Lower leg skin (tissue), 3 donors: ENCODE measurements around the gene RNF5.
"Not testable (repeated sequence)": the region's sequence is repeated elsewhere in the genome, so short reads cannot be mapped to it uniquely, and the experiment has no call there.

Experiments
- CTCF ChIP-seq, 3 donors: fragments of 450-650 bp; IDR thresholded peaks; one replicate each; pipeline ENCODE4 v1.5.1; 2016; ENCODE audit warnings: antibody characterized with exemption in 3 of 3, mild to moderate bottlenecking in 3 of 3, moderate library complexity in 2 of 3
- POLR2A ChIP-seq, 2 donors: fragments of 450-650 bp; IDR thresholded peaks; one replicate each; pipeline ENCODE4 v1.6.1; 2016 to 2017; ENCODE audit warnings: antibody characterized with exemption in 2 of 2, mild to moderate bottlenecking in 1 of 2, moderate library complexity in 1 of 2

GRCh38 chr6:32185681-32186131, 7.5 kb downstream of the RNF5 start:
- TF ChIP-seq CTCF, POLR2A (IDR thresholded peaks at IDR 0.05): not testable (repeated sequence)
